GM21737 (cell line): ENCODE results near the gene ANKRD49.

Source experiments
- ATAC-seq: cut with Tn5 transposase; IDR thresholded peaks from one replicate; pipeline ENCODE4 v1.9.1; 2021; ENCODE audit warnings: mild to moderate bottlenecking, moderate library complexity; ENCODE audit not compliant: unreplicated experiment

Gene ANKRD49

DNA sequence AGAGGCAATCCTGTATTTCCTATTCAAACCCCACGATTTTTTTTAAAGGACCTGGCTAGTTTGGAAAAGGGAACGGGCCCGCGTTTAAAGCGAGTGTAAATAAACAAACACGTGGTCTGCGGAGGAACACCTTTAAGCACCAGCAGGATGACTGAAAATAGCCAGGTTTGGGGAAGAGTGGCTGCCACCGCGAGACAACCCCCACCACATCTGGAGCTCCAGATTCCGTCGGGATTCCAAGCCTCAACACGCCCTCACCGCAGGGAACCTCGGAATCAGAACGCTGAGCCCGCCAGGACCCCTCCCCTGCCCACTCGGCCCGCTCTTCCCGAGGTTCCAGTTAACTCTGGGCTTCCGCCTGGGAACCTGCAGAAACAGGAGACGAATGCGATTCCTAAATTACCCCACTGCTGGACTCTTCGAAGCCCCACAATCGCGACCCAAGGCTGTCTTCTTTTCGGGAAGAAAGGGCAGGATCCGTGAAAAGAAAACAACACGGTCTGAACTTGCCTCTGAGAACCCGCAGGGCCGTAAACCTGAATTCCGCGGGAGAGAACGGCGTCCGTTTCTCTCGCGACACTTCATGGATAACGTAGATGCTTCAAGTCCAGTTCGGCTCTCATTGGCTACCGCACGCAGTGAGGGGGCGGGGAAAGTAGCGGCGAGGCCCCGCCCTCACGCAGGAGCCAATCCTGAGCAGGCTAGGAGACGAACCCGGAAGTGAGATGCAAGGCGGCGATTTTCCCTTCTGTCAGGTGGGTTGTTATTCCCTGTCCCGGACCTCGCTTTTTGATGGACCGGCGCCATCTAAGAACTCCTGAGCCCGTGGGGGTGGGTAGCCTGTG, at the start of gene ANKRD49, which contains the start of gene MRE11:
Gene ANKRD49, plus strand, starts transcription at position 704 of the 845 bp plus-strand sequence. CDS start 2,710 bp downstream, outside the sequence.
Gene MRE11, minus strand, starts transcription at position 564 of the 845 bp plus-strand sequence. CDS start 1,043 bp downstream, outside the sequence.
- peak; percentile 100 for ATAC-seq

GRCh38 chr11:94445641-94446040, 48.1 kb upstream of the ANKRD49 start:
- ATAC-seq, result no peak

GRCh38 chr11:94447149-94447548, 46.6 kb upstream of the ANKRD49 start:
- no peak for ATAC-seq

DNA sequence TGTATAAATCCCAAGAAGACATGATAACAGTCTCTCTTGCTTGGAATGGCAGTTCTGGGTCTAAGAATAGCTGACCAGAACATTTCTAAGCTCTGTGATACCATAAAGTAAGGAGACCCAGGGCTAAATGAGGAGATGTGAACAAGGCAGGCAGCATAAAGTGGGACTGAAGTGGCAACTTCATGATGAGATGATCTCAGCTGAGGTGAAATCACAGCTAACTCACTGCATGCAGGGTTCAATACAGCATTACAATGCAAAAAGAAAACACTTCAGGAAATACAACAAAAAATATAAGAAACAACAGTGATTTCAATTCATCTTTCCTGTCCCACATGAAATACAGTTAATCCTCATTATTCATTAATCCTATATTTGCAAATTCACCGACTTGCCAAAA, 44.8 kb upstream of the ANKRD49 start:
- no peak for ATAC-seq

GRCh38 chr11:94449437-94449836, 44.3 kb upstream of the ANKRD49 start:
- no peak for ATAC-seq

GRCh38 chr11:94450048-94450447, 43.7 kb upstream of the ANKRD49 start:
- ATAC-seq, result no peak

DNA sequence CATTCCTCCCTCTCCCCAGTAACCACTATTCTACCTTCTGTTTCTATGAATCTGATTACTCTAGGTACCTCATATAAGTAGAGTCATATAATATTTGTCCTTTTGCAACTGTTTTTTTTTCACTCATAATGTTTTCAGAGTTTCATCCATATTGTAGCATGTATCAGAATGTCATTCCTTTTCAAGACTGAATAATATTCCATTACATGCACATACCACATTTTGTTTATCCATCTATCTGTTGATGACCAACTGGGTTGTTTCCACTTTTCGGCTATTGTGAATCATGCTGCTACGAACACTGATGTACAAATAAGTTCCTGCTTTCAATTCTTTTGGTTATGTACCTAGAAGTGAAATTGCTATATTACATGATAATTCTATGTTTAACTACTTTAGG, 40.8 kb upstream of the ANKRD49 start:
- ATAC-seq, result no peak

DNA sequence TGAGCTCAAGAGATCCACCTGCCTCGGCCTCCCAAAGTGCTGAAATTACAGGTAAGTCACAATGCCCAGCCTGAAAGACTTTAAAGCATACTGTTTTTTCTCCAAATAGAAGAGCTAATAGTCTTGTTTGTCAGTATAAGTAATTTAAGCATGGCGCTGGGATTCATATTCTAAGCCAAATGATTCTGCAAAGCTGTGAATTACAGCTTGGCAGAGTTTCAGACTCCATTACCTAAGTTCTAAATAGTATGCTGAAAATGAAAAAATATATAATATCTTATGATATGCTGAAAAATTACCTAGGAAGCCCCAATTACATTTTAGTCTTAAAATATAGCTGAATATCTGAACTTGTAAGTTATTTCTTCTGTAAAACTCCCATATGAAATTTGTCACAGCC, 39.5 kb upstream of the ANKRD49 start:
- no peak for ATAC-seq

DNA sequence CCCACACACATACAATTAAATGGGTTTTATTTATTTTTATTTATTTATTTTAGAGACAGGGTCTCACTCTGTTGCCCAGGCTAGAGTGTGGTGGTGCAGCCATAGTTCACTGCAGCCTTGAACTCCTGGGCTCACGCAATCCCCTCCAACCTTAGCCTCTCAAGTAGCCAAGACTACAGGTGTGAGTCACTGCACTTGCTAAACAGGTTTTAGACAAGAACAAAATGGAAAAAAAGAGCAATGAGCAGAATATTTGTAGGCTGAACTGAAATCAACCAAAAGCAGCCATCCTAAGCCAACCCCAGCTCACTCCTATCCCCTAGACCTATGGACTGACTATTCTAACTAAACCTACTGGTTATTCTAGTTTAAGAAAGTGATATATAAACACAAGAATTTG, 37.9 kb upstream of the ANKRD49 start:
- ATAC-seq, result no peak

DNA sequence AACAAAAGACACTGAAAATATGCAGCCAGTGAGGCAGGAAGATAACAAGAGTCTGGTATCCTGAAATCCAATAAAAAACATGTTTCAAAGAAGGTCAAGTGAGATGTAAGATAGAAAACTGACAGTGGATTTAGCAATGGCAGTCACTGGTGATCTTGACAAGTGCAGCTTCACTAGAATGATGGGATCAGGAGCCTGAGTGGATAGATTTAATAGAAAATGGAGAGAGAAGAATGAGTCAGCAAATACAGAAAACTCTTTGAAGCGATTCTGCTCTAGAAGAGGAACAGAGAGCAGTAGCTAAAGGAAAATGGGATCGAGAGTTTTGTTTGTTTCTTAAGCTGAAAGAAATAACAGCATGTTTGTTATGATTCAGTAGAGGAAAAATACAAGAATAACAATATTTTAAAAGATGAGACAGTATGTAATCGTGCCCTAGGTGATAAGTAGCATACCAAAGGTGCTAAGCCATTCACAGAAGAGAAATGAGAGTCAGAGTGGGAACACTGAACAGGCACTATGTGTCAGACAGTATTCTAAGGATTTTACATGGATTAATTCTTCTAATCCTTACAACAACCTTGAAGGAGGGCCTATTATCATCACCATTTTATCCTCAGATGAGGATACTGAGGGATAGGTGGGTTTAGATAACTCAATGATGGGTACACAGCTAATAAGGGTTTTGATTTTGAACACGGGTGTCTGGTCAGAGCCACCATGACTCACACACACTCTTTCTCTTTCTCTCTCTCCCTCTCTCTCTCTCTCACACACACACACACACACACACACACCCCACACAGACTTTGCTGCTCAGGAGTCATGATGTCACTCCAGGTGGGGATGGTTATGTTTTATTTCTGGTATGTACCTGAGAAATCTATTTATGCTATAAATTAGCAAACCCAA, 36.4 kb upstream of the ANKRD49 start:
- no peak for ATAC-seq

GRCh38 chr11:94459576-94459975, 34.2 kb upstream of the ANKRD49 start:
- ATAC-seq, result no peak

DNA sequence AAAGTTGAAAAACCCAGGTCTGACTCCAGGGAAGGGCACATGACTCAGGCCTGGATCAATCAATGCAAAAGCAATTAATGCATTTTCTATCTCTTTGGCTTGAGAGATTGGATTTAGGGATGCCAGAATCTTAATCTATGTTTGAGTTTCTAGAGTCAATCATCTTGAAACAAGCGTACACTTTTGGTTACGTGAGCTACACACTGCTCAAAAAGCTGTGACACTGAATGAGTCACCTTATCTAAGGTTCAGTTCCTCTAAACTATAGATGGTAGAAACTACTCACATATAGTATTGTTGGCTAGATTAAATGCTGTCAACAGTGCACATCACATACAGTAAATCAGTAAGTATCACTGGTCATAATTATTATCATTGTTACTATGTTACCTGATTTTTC, 24.4 kb upstream of the ANKRD49 start:
- peak; percentile 84 for ATAC-seq

DNA sequence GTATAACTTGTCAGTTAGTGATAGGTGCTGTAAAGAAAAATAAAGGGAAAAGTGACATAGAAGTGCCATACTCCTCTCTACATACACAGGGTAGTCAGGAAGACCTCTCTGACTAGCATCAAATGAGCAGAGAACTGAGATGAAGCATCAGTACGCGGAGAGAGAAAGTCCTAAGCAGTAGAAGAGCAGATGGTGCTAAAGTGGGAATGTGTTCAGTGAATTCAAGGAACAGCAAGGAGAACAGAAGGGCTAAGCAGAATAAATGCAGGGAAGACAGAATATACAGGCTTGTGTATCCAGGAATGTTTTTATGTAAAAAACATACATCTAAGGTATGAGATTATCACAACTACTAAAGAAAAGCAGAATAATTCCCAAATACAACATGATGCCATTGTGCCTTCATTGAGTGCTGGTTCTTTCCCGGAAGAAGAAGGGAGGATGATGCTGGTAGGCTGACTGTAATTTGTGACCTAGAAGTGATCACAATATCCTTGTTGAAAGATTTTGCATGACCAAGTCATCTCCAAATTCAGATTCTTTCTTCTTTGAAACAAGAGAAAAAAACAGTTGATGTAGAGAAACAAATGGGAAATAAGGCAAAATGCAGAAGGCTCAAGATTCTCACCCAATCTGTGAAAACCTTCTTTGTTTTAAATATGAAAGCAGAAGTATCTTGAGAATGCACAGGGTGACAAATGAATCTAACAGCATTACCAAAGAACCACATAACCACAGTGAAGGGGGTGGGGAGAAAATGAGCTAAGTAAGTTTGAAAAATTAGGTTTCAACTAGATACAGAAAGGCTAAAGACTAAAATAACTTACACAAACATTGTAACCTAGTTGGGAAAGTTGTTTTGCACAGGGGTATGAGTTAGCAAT, 20.6 kb upstream of the ANKRD49 start:
- peak; percentile 74 for ATAC-seq

DNA sequence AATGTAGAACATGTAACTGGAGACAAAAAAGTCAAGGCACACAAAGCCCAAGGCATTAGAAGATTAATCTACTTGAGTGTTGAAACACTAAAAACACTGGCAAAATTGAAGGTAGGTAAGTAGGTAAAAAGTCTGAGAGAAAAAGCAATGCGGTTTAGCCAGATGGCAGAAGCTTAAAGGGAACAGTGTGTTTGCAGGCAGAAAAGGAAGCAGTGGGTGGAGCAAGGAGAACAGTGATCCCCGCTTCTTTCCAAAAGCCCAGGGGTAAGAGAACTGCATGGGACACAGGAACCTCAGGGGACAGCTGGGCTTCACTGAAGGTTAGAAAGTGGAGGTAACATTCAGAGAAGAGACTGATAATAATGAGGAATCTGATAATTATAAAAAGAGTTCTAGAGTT, 16.2 kb upstream of the ANKRD49 start:
- no peak for ATAC-seq

- ATAC-seq, result no peak
Measured at GRCh38 chr11:94481342-94481741, 12.4 kb upstream of the ANKRD49 start.

DNA sequence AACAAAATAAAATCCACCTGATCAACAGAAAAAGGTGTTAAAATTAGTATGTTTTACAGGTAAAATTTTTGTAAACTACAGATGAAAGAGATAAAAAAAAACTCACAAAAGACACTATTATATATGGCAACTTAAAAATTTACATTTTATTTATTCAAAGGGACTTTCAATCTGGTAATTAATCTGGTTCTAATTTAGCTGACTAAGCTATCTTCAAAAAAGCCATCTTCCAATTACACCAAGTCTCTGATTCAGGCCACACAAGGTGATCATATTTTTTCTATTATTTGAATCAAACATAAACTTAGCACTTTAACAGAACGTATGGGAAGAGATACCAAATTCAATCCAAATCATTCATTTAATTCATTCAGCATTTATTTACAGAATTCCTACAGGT, 7.7 kb upstream of the ANKRD49 start:
- no peak for ATAC-seq

- ATAC-seq, result peak; percentile 46
Measured at GRCh38 chr11:94494126-94494680, 419 bp downstream of the ANKRD49 start.

GRCh38 chr11:94500181-94500580, 6.4 kb downstream of the ANKRD49 start:
- ATAC-seq, result no peak

DNA sequence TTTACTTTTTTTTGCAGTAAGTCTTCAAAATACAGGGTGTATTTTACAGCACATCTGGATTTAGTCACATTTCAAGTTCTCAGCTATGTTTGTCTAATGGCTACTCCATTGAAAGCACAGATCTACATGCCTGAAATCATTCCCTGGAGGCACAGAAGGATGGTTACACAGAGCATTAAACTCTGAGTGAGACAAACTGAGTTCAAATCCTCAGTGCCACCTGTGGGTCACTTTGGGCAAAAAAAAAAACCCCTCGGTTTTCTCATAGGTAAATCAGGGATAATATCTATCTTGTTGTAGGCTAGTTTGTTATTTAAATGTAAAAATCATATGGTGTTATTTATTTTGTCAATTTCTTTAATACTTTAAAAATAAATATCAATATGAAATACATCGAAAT, 7.7 kb downstream of the ANKRD49 start:
- no peak for ATAC-seq

DNA sequence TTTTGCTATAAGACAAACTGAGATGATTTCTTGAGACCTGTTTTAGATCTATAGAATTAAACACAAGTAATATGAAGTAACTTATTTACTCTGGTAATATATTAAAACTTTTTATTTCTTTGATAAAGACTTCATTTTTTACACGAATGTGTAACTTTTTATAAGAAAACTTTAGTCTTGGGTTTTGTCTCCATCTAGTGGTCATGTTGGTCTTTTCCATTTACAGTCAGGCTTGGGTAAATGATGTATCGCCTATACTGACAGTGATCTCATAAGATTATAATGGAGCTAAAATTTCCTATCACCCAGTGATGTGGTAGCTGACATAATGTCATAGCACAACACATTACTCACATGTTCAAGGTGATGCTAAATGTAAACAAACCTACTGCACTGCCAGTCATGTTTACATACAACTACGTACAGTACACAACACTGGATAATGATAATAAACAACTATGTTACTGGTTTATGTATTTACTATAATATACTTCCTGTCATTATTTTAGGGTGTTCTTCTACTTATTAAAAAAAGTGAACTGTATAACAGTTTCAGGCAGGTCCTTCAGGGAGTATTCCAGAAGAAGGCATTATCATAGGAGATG, 11.0 kb downstream of the ANKRD49 start:
- ATAC-seq, result peak; percentile 62
